HEK293 (cell line): ENCODE results near the gene SCN8A.

ENCODE experiments used
- GLI4 ChIP-seq: fragments of 450-650 bp; formaldehyde crosslinking; IDR thresholded peaks from 2 replicates; pipeline ENCODE4 v1.5.1; 2016; ENCODE audit warnings: missing biosample characterization, missing genetic modification characterization
- MYNN ChIP-seq: fragments of 450-650 bp; formaldehyde crosslinking; IDR thresholded peaks from 2 replicates; pipeline ENCODE4 v1.5.1; 2016; ENCODE audit warnings: missing biosample characterization, missing genetic modification characterization, borderline replicate concordance
- ZFP37 ChIP-seq: fragments of 450-650 bp; formaldehyde crosslinking; IDR thresholded peaks from 2 replicates; pipeline ENCODE4 v1.5.1; 2016; ENCODE audit warnings: missing biosample characterization, missing genetic modification characterization
- ZNF114 ChIP-seq: fragments of 450-650 bp; formaldehyde crosslinking; IDR thresholded peaks from 2 replicates; pipeline ENCODE4 v1.5.0; 2017; ENCODE audit warnings: missing biosample characterization, missing genetic modification characterization
- ZNF214 ChIP-seq: fragments of 450-650 bp; formaldehyde crosslinking; IDR thresholded peaks from 2 replicates; pipeline ENCODE4 v1.5.1; 2017; ENCODE audit warnings: missing biosample characterization, mild to moderate bottlenecking, missing genetic modification characterization, borderline replicate concordance
- ZNF350 ChIP-seq: fragments of 450-650 bp; formaldehyde crosslinking; IDR thresholded peaks from 2 replicates; pipeline ENCODE4 v1.5.0; 2017; ENCODE audit warnings: missing biosample characterization, mild to moderate bottlenecking, missing genetic modification characterization
- TF ChIP-seq, protein P1 (sequence below): fragments of 450-650 bp; formaldehyde crosslinking; IDR thresholded peaks from 2 replicates; pipeline ENCODE4 v1.5.1; 2016; ENCODE audit warnings: missing biosample characterization, missing genetic modification characterization
- TF ChIP-seq, protein P2 (sequence below): fragments of 450-650 bp; formaldehyde crosslinking; IDR thresholded peaks from 2 replicates; pipeline ENCODE4 v1.5.1; 2016; ENCODE audit warnings: missing biosample characterization, missing genetic modification characterization
- TF ChIP-seq, protein P3 (sequence below): fragments of 450-650 bp; formaldehyde crosslinking; IDR thresholded peaks from 2 replicates; pipeline ENCODE4 v1.5.1; 2016; ENCODE audit warnings: missing biosample characterization, missing genetic modification characterization

DNA sequence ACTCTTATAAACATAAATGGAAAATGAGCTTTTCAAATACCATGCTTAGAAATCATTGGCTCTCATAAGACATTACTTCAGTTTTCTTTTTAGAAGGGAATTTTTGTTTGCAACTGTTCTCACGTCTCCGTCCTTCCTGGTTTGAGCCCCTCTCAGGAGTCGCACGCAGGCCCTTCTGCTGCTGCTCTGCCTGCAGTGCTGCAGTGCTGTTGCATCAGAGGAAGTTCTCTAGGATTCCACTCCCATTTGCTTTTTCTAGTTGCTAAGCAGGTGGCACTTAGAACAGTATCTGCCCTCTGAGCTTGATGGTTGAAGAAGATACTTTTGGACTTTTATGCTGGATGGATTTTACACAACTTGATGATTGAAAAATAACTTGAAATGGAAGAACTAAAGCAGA is 70.8 kb downstream of the SCN8A start:
- no peak for TF ChIP-seq GLI4 (tag by site-specific recombination)
- no peak for TF ChIP-seq ZNF114 (tag by site-specific recombination)
- TF ChIP-seq, protein P1, sequence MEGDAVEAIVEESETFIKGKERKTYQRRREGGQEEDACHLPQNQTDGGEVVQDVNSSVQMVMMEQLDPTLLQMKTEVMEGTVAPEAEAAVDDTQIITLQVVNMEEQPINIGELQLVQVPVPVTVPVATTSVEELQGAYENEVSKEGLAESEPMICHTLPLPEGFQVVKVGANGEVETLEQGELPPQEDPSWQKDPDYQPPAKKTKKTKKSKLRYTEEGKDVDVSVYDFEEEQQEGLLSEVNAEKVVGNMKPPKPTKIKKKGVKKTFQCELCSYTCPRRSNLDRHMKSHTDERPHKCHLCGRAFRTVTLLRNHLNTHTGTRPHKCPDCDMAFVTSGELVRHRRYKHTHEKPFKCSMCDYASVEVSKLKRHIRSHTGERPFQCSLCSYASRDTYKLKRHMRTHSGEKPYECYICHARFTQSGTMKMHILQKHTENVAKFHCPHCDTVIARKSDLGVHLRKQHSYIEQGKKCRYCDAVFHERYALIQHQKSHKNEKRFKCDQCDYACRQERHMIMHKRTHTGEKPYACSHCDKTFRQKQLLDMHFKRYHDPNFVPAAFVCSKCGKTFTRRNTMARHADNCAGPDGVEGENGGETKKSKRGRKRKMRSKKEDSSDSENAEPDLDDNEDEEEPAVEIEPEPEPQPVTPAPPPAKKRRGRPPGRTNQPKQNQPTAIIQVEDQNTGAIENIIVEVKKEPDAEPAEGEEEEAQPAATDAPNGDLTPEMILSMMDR: no peak
- no peak for TF ChIP-seq ZFP37
- TF ChIP-seq, protein P2, sequence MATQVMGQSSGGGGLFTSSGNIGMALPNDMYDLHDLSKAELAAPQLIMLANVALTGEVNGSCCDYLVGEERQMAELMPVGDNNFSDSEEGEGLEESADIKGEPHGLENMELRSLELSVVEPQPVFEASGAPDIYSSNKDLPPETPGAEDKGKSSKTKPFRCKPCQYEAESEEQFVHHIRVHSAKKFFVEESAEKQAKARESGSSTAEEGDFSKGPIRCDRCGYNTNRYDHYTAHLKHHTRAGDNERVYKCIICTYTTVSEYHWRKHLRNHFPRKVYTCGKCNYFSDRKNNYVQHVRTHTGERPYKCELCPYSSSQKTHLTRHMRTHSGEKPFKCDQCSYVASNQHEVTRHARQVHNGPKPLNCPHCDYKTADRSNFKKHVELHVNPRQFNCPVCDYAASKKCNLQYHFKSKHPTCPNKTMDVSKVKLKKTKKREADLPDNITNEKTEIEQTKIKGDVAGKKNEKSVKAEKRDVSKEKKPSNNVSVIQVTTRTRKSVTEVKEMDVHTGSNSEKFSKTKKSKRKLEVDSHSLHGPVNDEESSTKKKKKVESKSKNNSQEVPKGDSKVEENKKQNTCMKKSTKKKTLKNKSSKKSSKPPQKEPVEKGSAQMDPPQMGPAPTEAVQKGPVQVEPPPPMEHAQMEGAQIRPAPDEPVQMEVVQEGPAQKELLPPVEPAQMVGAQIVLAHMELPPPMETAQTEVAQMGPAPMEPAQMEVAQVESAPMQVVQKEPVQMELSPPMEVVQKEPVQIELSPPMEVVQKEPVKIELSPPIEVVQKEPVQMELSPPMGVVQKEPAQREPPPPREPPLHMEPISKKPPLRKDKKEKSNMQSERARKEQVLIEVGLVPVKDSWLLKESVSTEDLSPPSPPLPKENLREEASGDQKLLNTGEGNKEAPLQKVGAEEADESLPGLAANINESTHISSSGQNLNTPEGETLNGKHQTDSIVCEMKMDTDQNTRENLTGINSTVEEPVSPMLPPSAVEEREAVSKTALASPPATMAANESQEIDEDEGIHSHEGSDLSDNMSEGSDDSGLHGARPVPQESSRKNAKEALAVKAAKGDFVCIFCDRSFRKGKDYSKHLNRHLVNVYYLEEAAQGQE (tag by site-specific recombination): no peak
- no peak for TF ChIP-seq ZNF350 (tag by site-specific recombination)
- TF ChIP-seq, protein P3, sequence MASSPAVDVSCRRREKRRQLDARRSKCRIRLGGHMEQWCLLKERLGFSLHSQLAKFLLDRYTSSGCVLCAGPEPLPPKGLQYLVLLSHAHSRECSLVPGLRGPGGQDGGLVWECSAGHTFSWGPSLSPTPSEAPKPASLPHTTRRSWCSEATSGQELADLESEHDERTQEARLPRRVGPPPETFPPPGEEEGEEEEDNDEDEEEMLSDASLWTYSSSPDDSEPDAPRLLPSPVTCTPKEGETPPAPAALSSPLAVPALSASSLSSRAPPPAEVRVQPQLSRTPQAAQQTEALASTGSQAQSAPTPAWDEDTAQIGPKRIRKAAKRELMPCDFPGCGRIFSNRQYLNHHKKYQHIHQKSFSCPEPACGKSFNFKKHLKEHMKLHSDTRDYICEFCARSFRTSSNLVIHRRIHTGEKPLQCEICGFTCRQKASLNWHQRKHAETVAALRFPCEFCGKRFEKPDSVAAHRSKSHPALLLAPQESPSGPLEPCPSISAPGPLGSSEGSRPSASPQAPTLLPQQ (tag by site-specific recombination): no peak
- no peak for TF ChIP-seq MYNN (tag by site-specific recombination)
- no peak for TF ChIP-seq ZNF214 (tag by site-specific recombination)
